SK-N-SH (cell line): ENCODE results near the gene CORT. TPM values are rescaled to one million over a fixed set of nuclear protein-coding genes. Genes with fewer than 3 reads are reported as not detected.

Experiments used
- CTCF ChIA-PET: fragments of 300-600, 350-600 bp; formaldehyde crosslinking; extraction: SDS; loops from one replicate; lab custom pipeline; 2021; lab: Yijun Ruan, JAX
- POLR2A ChIA-PET: fragments of 350-600 bp; sonication (Branson Sonifier 250); formaldehyde crosslinking; extraction: SDS; loops from one replicate; lab custom pipeline; 2020; ENCODE audit warnings: antibody characterized with exemption, inconsistent platforms; lab: Yijun Ruan, JAX
- DNase-seq: peaks from one replicate; pipeline ENCODE4 v3.0.0; 2012
- H2AFZ ChIP-seq: fragments of 200-600 bp; sonication (generic); 2 replicates; pipeline ENCODE4 v1.8.1; 2016; ENCODE audit warnings: antibody characterized with exemption, mild to moderate bottlenecking, low read depth
- H3F3A ChIP-seq: fragments of 200-600 bp; sonication (generic); replicated peaks from 2 replicates; pipeline ENCODE3; 2016; ENCODE audit warnings: antibody characterized with exemption, mild to moderate bottlenecking; ENCODE audit not compliant: insufficient read depth
- H3K27ac ChIP-seq, 2 experiments: fragments of 200-500 bp in 1 of 2; fragments of 200-600 bp in 1 of 2; sonication (Bioruptor generic) in 1 of 2; sonication (generic), shearing (Covaris generic) in 1 of 2; 2 replicates each; pipeline versions ENCODE4 v1.5.1 to v1.6.1; 2014 to 2016; ENCODE audit warnings: low read depth in 2 of 2, inconsistent platforms in 1 of 2, low read length in 1 of 2, mild to moderate bottlenecking in 1 of 2, mixed read lengths in 1 of 2
- H3K27me3 ChIP-seq: fragments of 200-600 bp; sonication (generic), shearing (Covaris generic); 2 replicates; pipeline ENCODE4 v1.6.1; 2016; ENCODE audit warnings: mixed run types; ENCODE audit not compliant: insufficient read depth
- H3K36me3 ChIP-seq, 2 experiments: fragments of 200-500 bp in 1 of 2; fragments of 200-600 bp in 1 of 2; sonication (Bioruptor generic) in 1 of 2; sonication (generic) in 1 of 2; replicated peaks in 1 of 2; 2 replicates each; pipeline versions ENCODE3 to v1.5.1; 2014 to 2016; ENCODE audit warnings: low read length in 1 of 2, mild to moderate bottlenecking in 1 of 2; ENCODE audit not compliant: insufficient read depth in 2 of 2, control insufficient read depth in 1 of 2
- H3K4me1 ChIP-seq, 2 experiments: fragments of 200-500 bp in 1 of 2; fragments of 200-600 bp in 1 of 2; sonication (Bioruptor generic) in 1 of 2; sonication (generic), shearing (Covaris generic) in 1 of 2; 2 replicates each; pipeline versions ENCODE4 v1.5.1 to v1.6.1; 2014 to 2016; ENCODE audit warnings: low read depth in 1 of 2, low read length in 1 of 2, mixed run types in 1 of 2; ENCODE audit not compliant: insufficient read depth in 2 of 2, control insufficient read depth in 1 of 2
- H3K4me2 ChIP-seq: fragments of 200-600 bp; sonication (generic), shearing (Covaris generic); 2 replicates; pipeline ENCODE4 v1.6.1; 2017; ENCODE audit warnings: mixed run types
- H3K4me3 ChIP-seq, 2 experiments: fragments of 200-500 bp in 1 of 2; fragments of 200-600 bp in 1 of 2; sonication (Bioruptor generic) in 1 of 2; sonication (generic), shearing (Covaris generic) in 1 of 2; 2 replicates each; pipeline versions ENCODE4 v1.5.1 to v1.8.1; 2014 to 2016; ENCODE audit warnings: low read depth in 2 of 2, inconsistent platforms in 1 of 2, low read length in 1 of 2, mild to moderate bottlenecking in 1 of 2, mixed read lengths in 1 of 2, moderate library complexity in 1 of 2
- H3K79me2 ChIP-seq: fragments of 200-600 bp; sonication (generic); 2 replicates; pipeline ENCODE4 v1.8.1; 2017; ENCODE audit warnings: mild to moderate bottlenecking; ENCODE audit not compliant: insufficient read depth
- H3K9ac ChIP-seq: fragments of 200-600 bp; sonication (generic); 2 replicates; pipeline ENCODE4 v1.6.1; 2017; ENCODE audit warnings: mixed run types
- H3K9me2 ChIP-seq: fragments of 200-600 bp; sonication (generic); 2 replicates; pipeline ENCODE4 v1.6.1; 2017; ENCODE audit warnings: mixed run types
- H3K9me3 ChIP-seq: fragments of 200-600 bp; sonication (generic); 2 replicates; pipeline ENCODE4 v1.6.1; 2017; ENCODE audit warnings: mixed run types, mild to moderate bottlenecking, moderate library complexity
- H4K20me1 ChIP-seq: fragments of 200-600 bp; sonication (generic); 2 replicates; pipeline ENCODE4 v1.6.1; 2017; ENCODE audit warnings: mild to moderate bottlenecking, mixed run types; ENCODE audit not compliant: insufficient read depth
- FOXJ3 ChIP-seq: sonication (generic); formaldehyde crosslinking; IDR thresholded peaks from 2 replicates; pipeline ENCODE4 v1.5.1; 2020; ENCODE audit warnings: mild to moderate bottlenecking, missing genetic modification reagents
- JUND ChIP-seq: IDR thresholded peaks from 2 replicates; pipeline ENCODE4 v1.4.0; 2012
- MXI1 ChIP-seq: IDR thresholded peaks from 2 replicates; pipeline ENCODE4 v1.6.1; 2012; ENCODE audit warnings: mild to moderate bottlenecking, low read depth, low read length, improper control_type of control experiment
- NRF1 ChIP-seq: IDR thresholded peaks from 2 replicates; pipeline ENCODE4 v1.6.1; 2012; ENCODE audit warnings: low read depth, mild to moderate bottlenecking, low read length
- RAD21 ChIP-seq: IDR thresholded peaks from 2 replicates; pipeline ENCODE4 v1.6.1; 2012; ENCODE audit warnings: mild to moderate bottlenecking, low read length
- RCOR1 ChIP-seq: fragments of 150-350 bp; IDR thresholded peaks from 2 replicates; pipeline ENCODE4 v1.6.1; 2017; ENCODE audit warnings: antibody characterized with exemption, low read length
- RFX5 ChIP-seq: IDR thresholded peaks from 2 replicates; pipeline ENCODE4 v1.6.1; 2012; ENCODE audit warnings: mild to moderate bottlenecking, improper control_type of control experiment, low read length
- RXRA ChIP-seq: IDR thresholded peaks from 2 replicates; pipeline ENCODE4 v1.4.0; 2012; ENCODE audit warnings: low read depth, mild to moderate bottlenecking, borderline replicate concordance
- SIN3A ChIP-seq: IDR thresholded peaks from 2 replicates; pipeline ENCODE4 v1.6.1; 2012; ENCODE audit warnings: low read depth, mild to moderate bottlenecking, low read length, moderate library complexity, borderline replicate concordance
- SMC3 ChIP-seq: IDR thresholded peaks from 2 replicates; pipeline ENCODE4 v1.6.1; 2012; ENCODE audit warnings: low read depth, low read length, improper control_type of control experiment
- TAF1 ChIP-seq: IDR thresholded peaks from 2 replicates; pipeline ENCODE4 v1.6.1; 2012; ENCODE audit warnings: low read depth, mild to moderate bottlenecking, low read length, moderate library complexity, borderline replicate concordance
- TEAD4 ChIP-seq: IDR thresholded peaks from 2 replicates; pipeline ENCODE4 v1.4.0; 2012; ENCODE audit warnings: mild to moderate bottlenecking, borderline replicate concordance; ENCODE audit not compliant: insufficient read depth
- YY1 ChIP-seq: IDR thresholded peaks from 2 replicates; pipeline ENCODE4 v1.4.0; 2012; ENCODE audit warnings: low read depth, mild to moderate bottlenecking
- WGBS: methylation state at CpG from one replicate; pipeline ENCODE4 v1.1.6; 2017; ENCODE audit warnings: low lambda C conversion rate; 5-methylcytosine and 5-hydroxymethylcytosine counted together
- polyA plus RNA-seq, 3 experiments: library from polyadenylated mRNA; depleted of rRNA; stranded (reverse); fragments of >200 nt; gene quantifications; 2 replicates each; pipeline ENCODE4 v1.2.3, GENCODE V29; 2012
- TF ChIP-seq, protein P1 (sequence below): fragments of 150-350 bp; IDR thresholded peaks from 2 replicates; pipeline ENCODE4 v1.6.1; 2017; ENCODE audit warnings: antibody characterized with exemption, low read length, low read depth, borderline replicate concordance
- TF ChIP-seq, protein P2 (sequence below): fragments of 200-600 bp; sonication (generic); IDR thresholded peaks from 2 replicates; pipeline ENCODE4 v1.6.1; 2017; ENCODE audit warnings: antibody characterized with exemption, mild to moderate bottlenecking, moderate library complexity
- TF ChIP-seq, protein P3 (sequence below): IDR thresholded peaks from 2 replicates; pipeline ENCODE4 v1.4.0; 2012; ENCODE audit warnings: low read depth, borderline replicate concordance
- TF ChIP-seq, protein P4 (sequence below): IDR thresholded peaks from 2 replicates; pipeline ENCODE4 v1.4.0; 2012; ENCODE audit warnings: low read depth, borderline replicate concordance
- TF ChIP-seq, protein P5 (sequence below): IDR thresholded peaks from 2 replicates; pipeline ENCODE4 v1.4.0; 2012; ENCODE audit warnings: low read depth

CORT gene
- polyA plus RNA-seq, 1 of the 3 experiments (the other 2 are of a cell fraction) = 0.26 TPM

DNA sequence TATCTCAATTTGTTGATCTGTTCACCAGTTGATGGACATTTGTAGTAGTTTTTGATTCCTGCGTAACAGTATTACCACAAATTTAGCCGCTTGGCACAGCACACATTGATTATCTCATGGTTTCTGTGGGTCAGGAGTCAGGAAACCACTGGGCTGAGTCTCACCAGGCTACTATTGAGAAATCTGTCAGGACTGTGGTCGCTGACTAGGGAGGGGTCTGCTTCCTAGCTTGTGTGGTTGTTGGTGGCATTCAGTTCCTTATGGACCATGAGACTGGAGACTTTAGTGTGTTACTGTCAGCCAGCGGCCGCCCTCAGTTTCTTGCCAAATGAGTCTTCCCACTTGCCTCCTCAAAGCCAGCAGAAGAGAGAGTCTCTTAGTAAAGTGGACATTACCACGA, 34.7 kb downstream of the CORT start:
- H4K20me1 ChIP-seq = no peaks in the 10 kb centered on the region
- no peak for DNase-seq
- H3K36me3 ChIP-seq = peaks cover 0 to 5% of the 10 kb centered on the region in 2 experiments
- TF ChIP-seq FOXJ3 (CRISPR knock-in tag) (no peak), NRF1 (no peak), MXI1 (no peak), RXRA (no peak), RFX5 (no peak), RCOR1 (no peak), RAD21 (no peak), YY1 (no peak), SMC3 (no peak), JUND (no peak), TAF1 (no peak), TEAD4 (no peak), SIN3A (no peak)
- TF ChIP-seq, protein P1, sequence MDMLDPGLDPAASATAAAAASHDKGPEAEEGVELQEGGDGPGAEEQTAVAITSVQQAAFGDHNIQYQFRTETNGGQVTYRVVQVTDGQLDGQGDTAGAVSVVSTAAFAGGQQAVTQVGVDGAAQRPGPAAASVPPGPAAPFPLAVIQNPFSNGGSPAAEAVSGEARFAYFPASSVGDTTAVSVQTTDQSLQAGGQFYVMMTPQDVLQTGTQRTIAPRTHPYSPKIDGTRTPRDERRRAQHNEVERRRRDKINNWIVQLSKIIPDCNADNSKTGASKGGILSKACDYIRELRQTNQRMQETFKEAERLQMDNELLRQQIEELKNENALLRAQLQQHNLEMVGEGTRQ = no peak
- TF ChIP-seq, protein P2, sequence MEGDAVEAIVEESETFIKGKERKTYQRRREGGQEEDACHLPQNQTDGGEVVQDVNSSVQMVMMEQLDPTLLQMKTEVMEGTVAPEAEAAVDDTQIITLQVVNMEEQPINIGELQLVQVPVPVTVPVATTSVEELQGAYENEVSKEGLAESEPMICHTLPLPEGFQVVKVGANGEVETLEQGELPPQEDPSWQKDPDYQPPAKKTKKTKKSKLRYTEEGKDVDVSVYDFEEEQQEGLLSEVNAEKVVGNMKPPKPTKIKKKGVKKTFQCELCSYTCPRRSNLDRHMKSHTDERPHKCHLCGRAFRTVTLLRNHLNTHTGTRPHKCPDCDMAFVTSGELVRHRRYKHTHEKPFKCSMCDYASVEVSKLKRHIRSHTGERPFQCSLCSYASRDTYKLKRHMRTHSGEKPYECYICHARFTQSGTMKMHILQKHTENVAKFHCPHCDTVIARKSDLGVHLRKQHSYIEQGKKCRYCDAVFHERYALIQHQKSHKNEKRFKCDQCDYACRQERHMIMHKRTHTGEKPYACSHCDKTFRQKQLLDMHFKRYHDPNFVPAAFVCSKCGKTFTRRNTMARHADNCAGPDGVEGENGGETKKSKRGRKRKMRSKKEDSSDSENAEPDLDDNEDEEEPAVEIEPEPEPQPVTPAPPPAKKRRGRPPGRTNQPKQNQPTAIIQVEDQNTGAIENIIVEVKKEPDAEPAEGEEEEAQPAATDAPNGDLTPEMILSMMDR = no peak
- TF ChIP-seq, protein P3, sequence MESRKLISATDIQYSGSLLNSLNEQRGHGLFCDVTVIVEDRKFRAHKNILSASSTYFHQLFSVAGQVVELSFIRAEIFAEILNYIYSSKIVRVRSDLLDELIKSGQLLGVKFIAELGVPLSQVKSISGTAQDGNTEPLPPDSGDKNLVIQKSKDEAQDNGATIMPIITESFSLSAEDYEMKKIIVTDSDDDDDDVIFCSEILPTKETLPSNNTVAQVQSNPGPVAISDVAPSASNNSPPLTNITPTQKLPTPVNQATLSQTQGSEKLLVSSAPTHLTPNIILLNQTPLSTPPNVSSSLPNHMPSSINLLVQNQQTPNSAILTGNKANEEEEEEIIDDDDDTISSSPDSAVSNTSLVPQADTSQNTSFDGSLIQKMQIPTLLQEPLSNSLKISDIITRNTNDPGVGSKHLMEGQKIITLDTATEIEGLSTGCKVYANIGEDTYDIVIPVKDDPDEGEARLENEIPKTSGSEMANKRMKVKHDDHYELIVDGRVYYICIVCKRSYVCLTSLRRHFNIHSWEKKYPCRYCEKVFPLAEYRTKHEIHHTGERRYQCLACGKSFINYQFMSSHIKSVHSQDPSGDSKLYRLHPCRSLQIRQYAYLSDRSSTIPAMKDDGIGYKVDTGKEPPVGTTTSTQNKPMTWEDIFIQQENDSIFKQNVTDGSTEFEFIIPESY = no peak
- TF ChIP-seq, protein P4, sequence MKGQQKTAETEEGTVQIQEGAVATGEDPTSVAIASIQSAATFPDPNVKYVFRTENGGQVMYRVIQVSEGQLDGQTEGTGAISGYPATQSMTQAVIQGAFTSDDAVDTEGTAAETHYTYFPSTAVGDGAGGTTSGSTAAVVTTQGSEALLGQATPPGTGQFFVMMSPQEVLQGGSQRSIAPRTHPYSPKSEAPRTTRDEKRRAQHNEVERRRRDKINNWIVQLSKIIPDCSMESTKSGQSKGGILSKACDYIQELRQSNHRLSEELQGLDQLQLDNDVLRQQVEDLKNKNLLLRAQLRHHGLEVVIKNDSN = no peak
- TF ChIP-seq, protein P5, sequence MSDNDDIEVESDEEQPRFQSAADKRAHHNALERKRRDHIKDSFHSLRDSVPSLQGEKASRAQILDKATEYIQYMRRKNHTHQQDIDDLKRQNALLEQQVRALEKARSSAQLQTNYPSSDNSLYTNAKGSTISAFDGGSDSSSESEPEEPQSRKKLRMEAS = no peak
- H3K79me2 ChIP-seq = peaks cover 97% of the 10 kb centered on the region
- ChIA-PET CTCF (interaction anchor here (2.2 kb wide), 1 partner anchor 10 kb away, joined by 23 read pairs; no protein-coding TSS in a partner anchor), POLR2A (no interaction called here)
- H3K27ac ChIP-seq = no peak overlapping the region; a peak in 1 of 4 replicates
- no peaks in the 10 kb centered on the region for H3K9me2 ChIP-seq
- H3K4me3 ChIP-seq = no peak overlapping the region
- H2AFZ ChIP-seq = no peak overlapping the region
- peaks cover 0 to under 1% of the 10 kb centered on the region in 2 experiments; a peak in 1 of 4 replicates for H3K4me1 ChIP-seq
- no peaks in the 10 kb centered on the region for H3K27me3 ChIP-seq
- no peaks in the 10 kb centered on the region for H3F3A ChIP-seq
- no peak overlapping the region for H3K4me2 ChIP-seq
- 89% methylated on average over 6 of the region's 6 CpGs for WGBS
- H3K9ac ChIP-seq = no peak overlapping the region
- no peaks in the 10 kb centered on the region for H3K9me3 ChIP-seq
